Stimulated activated CD4-positive, alpha-beta T cell treated with anti-CD3 and anti-CD28 coated beads, Interleukin-1b, Interleukin-23, amount 100 ng/mL, for 4 hours (primary cell): Measurements from ENCODE around the gene SLC13A5.
A peak's percentile ranks its signal among the peaks of the same experiment; 100 is the strongest.
"Not testable (repeated sequence)": the region's sequence is repeated elsewhere in the genome, so short reads cannot be mapped to it uniquely, and the experiment has no call there.

Source experiments
- DNase-seq, 2 donors: peaks; one replicate each; pipeline ENCODE4 v3.0.0-alpha.2; 2020; ENCODE audit warnings: low read depth in 2 of 2

Gene SLC13A5

GRCh38 chr17:6713130-6713917 is at the start of gene SLC13A5:
Gene SLC13A5, minus strand, starts transcription at chr17:6713369. Its CDS starts 36 bp downstream, at chr17:6713333.
- DNase-seq: no peak

- DNase-seq: no peak
Observed at GRCh38 chr17:6761779-6762178, 48.6 kb upstream of the SLC13A5 start.

GRCh38 chr17:6757747-6758146 is 44.6 kb upstream of the SLC13A5 start:
- no peak for DNase-seq

GRCh38 chr17:6756425-6757031 is 43.4 kb upstream of the SLC13A5 start:
- no peak for DNase-seq

GRCh38 chr17:6755731-6756184 is 42.6 kb upstream of the SLC13A5 start, which contains the start of gene XAF1:
Gene XAF1, plus strand, starts transcription at chr17:6756046. Its CDS starts 33 bp downstream, at chr17:6756079.
- DNase-seq: peak in 1 of 2 donors; percentile 49

- no peak for DNase-seq
Observed at GRCh38 chr17:6755281-6755680, 42.1 kb upstream of the SLC13A5 start.

GRCh38 chr17:6753546-6753945 is 40.4 kb upstream of the SLC13A5 start:
- DNase-seq: no peak

GRCh38 chr17:6753006-6753445 is 39.9 kb upstream of the SLC13A5 start:
- DNase-seq: peak in 1 of 2 donors; percentile 32

- no peak for DNase-seq
Observed at GRCh38 chr17:6752068-6752909, 39.1 kb upstream of the SLC13A5 start.

GRCh38 chr17:6749519-6749918 is 36.4 kb upstream of the SLC13A5 start:
- DNase-seq: no peak

GRCh38 chr17:6748617-6749016 is 35.4 kb upstream of the SLC13A5 start:
- DNase-seq: no peak

GRCh38 chr17:6746665-6747064 is 33.5 kb upstream of the SLC13A5 start:
- not testable (repeated sequence) for DNase-seq

GRCh38 chr17:6729531-6729930 is 16.4 kb upstream of the SLC13A5 start:
- DNase-seq: no peak

GRCh38 chr17:6724009-6724408 is 10.8 kb upstream of the SLC13A5 start:
- DNase-seq: no peak

- DNase-seq: no peak
Observed at GRCh38 chr17:6721744-6722143, 8.6 kb upstream of the SLC13A5 start.

GRCh38 chr17:6716736-6717135 is 3.6 kb upstream of the SLC13A5 start:
- DNase-seq: no peak

- no peak for DNase-seq
Observed at GRCh38 chr17:6714315-6714874, 1.2 kb upstream of the SLC13A5 start.

GRCh38 chr17:6713918-6714271 is 726 bp upstream of the SLC13A5 start:
- DNase-seq: no peak

GRCh38 chr17:6712854-6713129 is 377 bp downstream of the SLC13A5 start:
- no peak for DNase-seq

- DNase-seq: no peak
Observed at GRCh38 chr17:6712058-6712853, 913 bp downstream of the SLC13A5 start.

- no peak for DNase-seq
Observed at GRCh38 chr17:6711681-6712057, 1.5 kb downstream of the SLC13A5 start.
